Measurements from ENCODE around the gene KCTD8.

DNA sequence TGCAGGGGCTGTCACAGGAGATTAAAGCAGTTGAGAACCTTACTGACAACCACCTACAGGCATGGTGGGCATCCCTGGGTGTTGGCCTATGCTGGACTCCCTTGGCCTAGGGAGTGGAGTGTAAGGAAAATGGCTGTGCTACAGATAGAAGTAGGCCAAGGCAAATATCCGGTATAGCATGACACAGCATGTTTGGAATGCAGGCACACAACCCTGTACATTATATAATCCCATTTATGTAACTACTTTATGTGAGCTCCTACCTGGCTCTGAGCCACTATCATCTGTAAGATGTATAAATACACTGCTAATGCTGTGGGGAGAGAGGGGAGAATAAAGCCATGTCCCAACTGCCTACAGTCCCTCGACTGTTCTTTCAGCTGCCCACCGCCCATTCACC, 38.7 kb upstream of the KCTD8 start:
- no peak for TF ChIP-seq GATA3 (IDR thresholded peaks at IDR 0.05; ENCODE audit: low read depth, low read length)
- TF ChIP-seq GATA2 (IDR thresholded peaks at IDR 0.05; ENCODE audit: low read depth, low read length): no peak

Data from SH-SY5Y (cell line).